H1 (cell line): ENCODE measurements around the gene S100A12. TPM values are rescaled to one million over a fixed set of nuclear protein-coding genes. Genes with fewer than 3 reads are reported as not detected.
A peak's percentile ranks its signal among the peaks of the same experiment; 100 is the strongest.

Source experiments
- CTCF ChIA-PET: fragments of 300-600 bp; sonication (Branson Sonifier 250); formaldehyde crosslinking; loops from one replicate; lab custom pipeline; 2021; ENCODE audit not compliant: partially characterized antibody; lab: Charles Lee
- POLR2A ChIA-PET: fragments of 300-600 bp; sonication (Branson Sonifier 250); formaldehyde crosslinking; loops from one replicate; lab custom pipeline; 2021; ENCODE audit warnings: inconsistent platforms; ENCODE audit not compliant: partially characterized antibody; lab: Charles Lee
- DNase-seq, 2 experiments: peaks; one replicate each; pipeline versions ENCODE4 v3.0.0 to v3.0.0-alpha.2; 2010 to 2022; ENCODE audit warnings: low spot score in 2 of 2, low read depth in 1 of 2, mixed read lengths in 1 of 2
- FAIRE-seq: peaks from 2 replicates; lab custom pipeline; 2011; peaks lifted over from hg19 to GRCh38; lab: Jason Lieb, UNC
- H2AFZ ChIP-seq: 2 replicates; pipeline ENCODE4 v1.8.1; 2012; ENCODE audit warnings: low read length, inconsistent platforms
- H2AK5ac ChIP-seq: 2 replicates; pipeline ENCODE4 v1.6.1; 2013; ENCODE audit warnings: low read depth, low read length
- H2BK120ac ChIP-seq: replicated peaks from 2 replicates; pipeline ENCODE3; 2013; ENCODE audit warnings: low read depth, low read length, inconsistent platforms
- H2BK12ac ChIP-seq: 2 replicates; pipeline ENCODE4 v1.6.1; 2013; ENCODE audit warnings: low read depth, low read length
- H2BK15ac ChIP-seq: 2 replicates; pipeline ENCODE4 v1.6.1; 2013; ENCODE audit warnings: low read length
- H2BK20ac ChIP-seq: 2 replicates; pipeline ENCODE4 v1.6.1; 2013; ENCODE audit warnings: low read length
- H2BK5ac ChIP-seq: 2 replicates; pipeline ENCODE4 v1.6.1; 2013; ENCODE audit warnings: low read depth, low read length
- H3K14ac ChIP-seq: 2 replicates; pipeline ENCODE4 v1.6.1; 2013; ENCODE audit warnings: inconsistent platforms; ENCODE audit not compliant: insufficient read length
- H3K18ac ChIP-seq: 2 replicates; pipeline ENCODE4 v1.6.1; 2013; ENCODE audit warnings: low read length; ENCODE audit errors: extremely low read depth
- H3K23ac ChIP-seq: 2 replicates; pipeline ENCODE4 v1.6.1; 2013; ENCODE audit warnings: inconsistent platforms; ENCODE audit not compliant: insufficient read length
- H3K23me2 ChIP-seq: 2 replicates; pipeline ENCODE4 v1.6.1; 2013; ENCODE audit warnings: low read depth, low read length
- H3K27ac ChIP-seq: 2 replicates; pipeline ENCODE4 v1.6.1; 2011; ENCODE audit warnings: low read depth, low read length, inconsistent platforms
- H3K27me3 ChIP-seq, 4 experiments: replicated peaks in 1 of 4; 1 replicate in 1 of 4; 2 replicates in 3 of 4; pipeline versions ENCODE4 v1.6.1 to v1.8.1; 2011 to 2013; ENCODE audit warnings: low read length in 3 of 4, mild to moderate bottlenecking in 3 of 4, inconsistent platforms in 2 of 4, mixed read lengths in 2 of 4, moderate library complexity in 1 of 4; ENCODE audit not compliant: control insufficient read depth in 3 of 4, insufficient read depth in 3 of 4; ENCODE audit errors: extremely low read depth in 1 of 4
- H3K36me3 ChIP-seq, 4 experiments: 2 replicates each; pipeline versions ENCODE4 v1.6.1 to v1.8.1; 2011 to 2013; ENCODE audit warnings: mild to moderate bottlenecking in 4 of 4, low read length in 3 of 4, moderate library complexity in 2 of 4, control low read depth in 1 of 4, inconsistent platforms in 1 of 4; ENCODE audit not compliant: insufficient read depth in 4 of 4, control insufficient read depth in 2 of 4
- H3K4ac ChIP-seq: replicated peaks from 2 replicates; pipeline ENCODE3; 2013; ENCODE audit warnings: low read length, low read depth, mixed read lengths, inconsistent platforms; ENCODE audit not compliant: insufficient read length
- H3K4me1 ChIP-seq, 4 experiments: replicated peaks in 1 of 4; 1 replicate in 1 of 4; 2 replicates in 3 of 4; pipeline versions ENCODE4 v1.6.1 to v1.8.1; 2011 to 2013; ENCODE audit warnings: low read length in 3 of 4, inconsistent platforms in 2 of 4, mixed read lengths in 1 of 4; ENCODE audit not compliant: insufficient read depth in 4 of 4, control insufficient read depth in 3 of 4
- H3K4me2 ChIP-seq, 2 experiments: 2 replicates each; pipeline versions ENCODE4 v1.6.1 to v1.8.1; 2011 to 2013; ENCODE audit warnings: low read depth in 2 of 2, low read length in 2 of 2, control low read depth in 1 of 2, inconsistent platforms in 1 of 2, mild to moderate bottlenecking in 1 of 2; ENCODE audit not compliant: insufficient read depth in 1 of 2
- H3K4me3 ChIP-seq, 4 experiments: fragments of 200-600, 300-600 bp in 1 of 4; sonication (generic), shearing (Covaris generic), sonication (Bioruptor Twin) in 1 of 4; 2 replicates each; pipeline versions ENCODE4 v1.5.1 to v1.8.1; 2011 to 2016; ENCODE audit warnings: low read length in 4 of 4, low read depth in 3 of 4, control low read depth in 2 of 4, inconsistent platforms in 2 of 4, mild to moderate bottlenecking in 2 of 4, mixed read lengths in 1 of 4, moderate library complexity in 1 of 4; ENCODE audit not compliant: insufficient read depth in 2 of 4; ENCODE audit errors: extremely low read depth in 1 of 4
- H3K56ac ChIP-seq: replicated peaks from 2 replicates; pipeline ENCODE3; 2013; ENCODE audit warnings: low read depth, mild to moderate bottlenecking, mixed read lengths, low read length, inconsistent platforms; ENCODE audit not compliant: insufficient read length
- H3K79me1 ChIP-seq: 2 replicates; pipeline ENCODE4 v1.6.1; 2013; ENCODE audit warnings: low read depth, low read length, control low read depth
- H3K79me2 ChIP-seq, 2 experiments: 2 replicates each; pipeline versions ENCODE4 v1.6.1 to v1.8.1; 2012 to 2013; ENCODE audit warnings: low read length in 2 of 2, mild to moderate bottlenecking in 2 of 2, inconsistent platforms in 1 of 2; ENCODE audit not compliant: insufficient read depth in 2 of 2, control insufficient read depth in 1 of 2
- H3K9ac ChIP-seq, 4 experiments: replicated peaks in 1 of 4; 1 replicate in 1 of 4; 2 replicates in 3 of 4; pipeline versions ENCODE4 v1.6.1 to v1.8.1; 2011 to 2013; ENCODE audit warnings: low read depth in 3 of 4, low read length in 3 of 4, control low read depth in 2 of 4, mild to moderate bottlenecking in 2 of 4, moderate library complexity in 2 of 4, inconsistent platforms in 1 of 4; ENCODE audit errors: extremely low read depth in 1 of 4
- H3K9me3 ChIP-seq, 2 experiments: 2 replicates each; pipeline versions ENCODE4 v1.6.1 to v1.8.1; 2012 to 2013; ENCODE audit warnings: mild to moderate bottlenecking in 2 of 2, moderate library complexity in 2 of 2, control low read depth in 1 of 2, inconsistent platforms in 1 of 2, low read depth in 1 of 2, low read length in 1 of 2, mixed read lengths in 1 of 2; ENCODE audit not compliant: insufficient read depth in 2 of 2
- H4K20me1 ChIP-seq, 2 experiments: replicated peaks in 1 of 2; 2 replicates each; pipeline versions ENCODE3 to v1.8.1; 2011 to 2013; ENCODE audit warnings: inconsistent platforms in 2 of 2, low read length in 2 of 2, mild to moderate bottlenecking in 1 of 2; ENCODE audit not compliant: insufficient read depth in 2 of 2, control insufficient read depth in 1 of 2
- H4K5ac ChIP-seq: 2 replicates; pipeline ENCODE4 v1.6.1; 2013; ENCODE audit warnings: low read length, low read depth, mixed read lengths, inconsistent platforms; ENCODE audit not compliant: insufficient read length
- H4K8ac ChIP-seq: 2 replicates; pipeline ENCODE4 v1.8.0; 2013; ENCODE audit warnings: mild to moderate bottlenecking, moderate library complexity, low read length, inconsistent platforms; ENCODE audit not compliant: insufficient read depth; ENCODE audit errors: extremely low read depth
- H4K91ac ChIP-seq: replicated peaks from 2 replicates; pipeline ENCODE3; 2013; ENCODE audit warnings: low read length, mixed read lengths, inconsistent platforms; ENCODE audit not compliant: insufficient read length
- BACH1 ChIP-seq: IDR thresholded peaks from 2 replicates; pipeline ENCODE4 v1.6.1; 2012; ENCODE audit warnings: low read length, improper control_type of control experiment
- POLR2A ChIP-seq, 2 experiments: IDR thresholded peaks; 1 replicate in 1 of 2; 2 replicates in 1 of 2; pipeline ENCODE4 v1.6.1; 2011; ENCODE audit warnings: low read depth in 2 of 2, low read length in 2 of 2, mild to moderate bottlenecking in 2 of 2; ENCODE audit errors: control extremely low read depth in 1 of 2
- TAF1 ChIP-seq: IDR thresholded peaks from 2 replicates; pipeline ENCODE4 v1.6.1; 2011; ENCODE audit warnings: mild to moderate bottlenecking, low read depth, low read length
- YY1 ChIP-seq: IDR thresholded peaks from 2 replicates; pipeline ENCODE4 v1.6.1; 2011; ENCODE audit warnings: low read depth, mild to moderate bottlenecking, low read length
- WGBS, 2 experiments: shearing (Covaris generic) in 1 of 2; methylation state at CpG; one replicate each; pipeline versions ENCODE4 v1.1.6 to v1.1.7; 2013 to 2015; ENCODE audit warnings: low lambda C conversion rate in 2 of 2, mixed read lengths in 2 of 2, inconsistent platforms in 1 of 2, low coverage in 1 of 2, missing lambda C conversion rate in 1 of 2; ENCODE audit not compliant: insufficient replicate concordance in 2 of 2, insufficient coverage in 1 of 2, insufficient read length in 1 of 2; ENCODE audit errors: extremely low coverage in 1 of 2, missing lambda C conversion rate in 1 of 2; 5-methylcytosine and 5-hydroxymethylcytosine counted together
- polyA plus RNA-seq, 7 experiments: library from polyadenylated mRNA; depleted of rRNA in 3 of 7; stranded (reverse) in 5 of 7; unstranded in 2 of 7; fragments of >200 nt in 5 of 7; fragments of 200-250 nt in 2 of 7; gene quantifications; 1 replicate in 5 of 7; 2 replicates in 1 of 7; 4 replicates in 1 of 7; pipeline versions ENCODE4 v1.2.1 to v1.2.3, GENCODE V29; 2011 to 2013; ENCODE audit warnings: missing spikeins in 2 of 7, mixed read lengths in 2 of 7
- total RNA-seq: library from RNA; stranded (reverse); fragmentation: NEBNext Ultra II Directional; extraction: Animal tissue kit (Norgen Biotek cat#: 25700); gene quantifications from 2 replicates; pipeline ENCODE4 v1.2.1, GENCODE V29; 2021

Gene S100A12
- total and polyA plus RNA-seq, 2 of the 8 experiments (the other 6 are each of a cell fraction or from before 2014, with no cell fraction given) = not detected

DNA sequence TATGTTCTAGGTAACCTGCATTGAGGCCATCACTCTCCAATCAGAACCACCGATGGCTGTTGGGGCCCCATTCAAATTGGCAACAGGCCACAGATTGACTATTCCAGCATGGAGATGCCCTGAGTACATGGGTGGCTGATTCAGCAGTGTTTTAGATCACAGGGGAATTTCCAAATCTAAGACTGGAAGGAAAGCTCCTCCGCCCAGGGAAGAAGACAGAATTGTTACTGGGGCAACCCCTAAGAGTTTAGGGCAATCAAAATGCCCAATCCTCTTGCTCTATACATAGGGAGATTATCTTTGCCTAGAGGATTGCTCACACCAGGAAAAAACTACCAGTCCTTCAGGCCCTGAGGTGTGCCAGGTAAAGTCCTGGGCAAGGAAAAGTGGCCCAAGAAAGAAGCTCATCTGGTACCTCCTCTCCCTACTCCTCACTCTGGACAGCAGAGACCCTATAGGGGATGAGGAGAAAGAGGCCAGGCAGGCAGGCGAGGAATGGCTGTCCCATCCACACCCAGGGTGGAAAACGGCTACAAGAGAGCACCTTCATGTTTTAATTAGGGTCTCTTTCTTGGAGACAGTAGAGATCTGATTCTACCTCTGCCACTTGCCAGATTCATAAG, 9.6 kb upstream of the S100A12 start:
- no peak overlapping the region for H3K18ac ChIP-seq

More for the DNA sequence above, 9.6 kb upstream of the S100A12 start:
- Histone ChIP-seq H2BK5ac (no peak overlapping the region), H3K4me3 (no peak overlapping the region), H3K36me3 (no peaks in the 10 kb centered on the region), H4K20me1 (no peaks in the 10 kb centered on the region), H2AK5ac (no peak overlapping the region), H2BK15ac (no peak overlapping the region), H2BK12ac (no peak overlapping the region), H3K4me2 (no peak overlapping the region), H3K4me1 (no peaks in the 10 kb centered on the region), H3K56ac (no peak overlapping the region), H3K27me3 (no peaks in the 10 kb centered on the region), H3K4ac (no peak overlapping the region), H3K14ac (no peak overlapping the region), H3K23ac (no peak overlapping the region), H3K9me3 (peaks cover 0 to 4% of the 10 kb centered on the region in 2 experiments; a peak in 1 of 4 replicates), H3K23me2 (no peaks in the 10 kb centered on the region), H3K79me1 (no peaks in the 10 kb centered on the region), H2BK120ac (no peak overlapping the region), H4K5ac (no peak overlapping the region), H3K27ac (no peak overlapping the region), H4K91ac (no peak overlapping the region), H3K9ac (no peak overlapping the region), H3K79me2 (no peaks in the 10 kb centered on the region), H2BK20ac (no peak overlapping the region), H2AFZ (no peak overlapping the region), H4K8ac (no peak overlapping the region)
- no peak for TF ChIP-seq TAF1
- TF ChIP-seq YY1 = no peak
- no peak for TF ChIP-seq BACH1
- no peak for TF ChIP-seq POLR2A (IDR thresholded peaks at IDR 0.05; ENCODE audit: control extremely low read depth in 1 of 2, low read depth in 2 of 2, low read length in 2 of 2)
- POLR2A ChIA-PET = no interaction called here
- CTCF ChIA-PET = interaction anchor here (1.0 to 1.8 kb wide), 3 partner anchors 30 to 110 kb away, joined by 4 to 6 read pairs (median 5); no protein-coding TSS in a partner anchor
- FAIRE-seq (no peak), DNase-seq (peak in 1 of 2 experiments; percentile 10)
- WGBS, 2 experiments = 72% methylated on average over 4 of the region's 4 CpGs; no CpG with 5 or more reads in 1 of the 2 experiments
